GM18517 (cell line): ENCODE results near the gene SEMA6D.
"Not testable (repeated sequence)": the region's sequence is repeated elsewhere in the genome, so short reads cannot be mapped to it uniquely, and the experiment has no call there.

Source experiments
- ATAC-seq: cut with Tn5 transposase; IDR thresholded peaks from one replicate; pipeline ENCODE4 v1.9.1; 2021; ENCODE audit warnings: mild to moderate bottlenecking, moderate library complexity; ENCODE audit not compliant: unreplicated experiment

SEMA6D gene

DNA sequence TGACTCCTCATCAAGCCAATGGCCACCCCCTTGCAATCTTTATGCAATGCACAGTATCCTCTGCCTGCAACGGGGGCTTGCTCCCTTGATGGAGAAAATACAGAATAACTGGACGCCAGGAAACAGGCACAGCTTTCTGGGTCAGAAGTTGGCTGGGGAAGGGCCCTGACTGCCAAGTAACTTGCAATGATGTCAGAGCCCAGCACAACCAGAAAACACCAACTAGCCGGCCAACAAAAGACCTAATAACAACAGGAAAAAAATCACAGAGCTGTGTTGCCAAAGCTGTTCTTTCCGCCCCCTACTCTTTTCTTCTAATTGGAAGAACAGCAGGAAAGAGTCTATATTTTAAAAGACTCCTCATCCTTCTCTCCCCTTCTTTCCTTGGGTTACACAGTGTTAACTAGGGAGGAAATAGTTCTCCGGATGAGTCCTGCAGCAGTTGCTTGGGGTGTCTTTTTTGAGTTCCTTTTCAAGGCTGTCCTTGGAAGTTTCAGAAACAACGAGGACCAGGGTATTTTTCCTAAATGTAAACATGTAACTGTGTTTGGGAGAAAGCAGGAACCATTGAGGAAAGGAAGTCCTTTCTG lies 1.4 kb upstream of the SEMA6D start:
- no peak for ATAC-seq

DNA sequence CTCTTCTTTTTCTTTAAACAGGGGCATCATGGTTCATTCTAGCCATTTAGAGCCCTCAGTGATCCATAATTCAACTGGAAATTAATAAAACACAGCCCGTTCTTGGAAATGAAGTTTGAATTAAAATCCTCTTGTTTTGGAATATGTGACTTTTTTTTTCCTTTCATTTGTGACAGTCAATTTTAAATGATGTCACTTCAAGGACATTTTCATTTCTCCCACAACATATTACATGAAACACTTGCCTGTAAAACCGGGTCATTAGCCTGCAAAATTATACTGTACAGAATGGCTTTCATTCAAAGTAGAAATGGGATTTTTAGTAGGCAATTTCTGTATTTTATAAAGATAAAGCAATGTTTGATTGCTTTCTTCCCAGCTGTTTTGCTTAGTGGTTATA lies 789 bp upstream of the SEMA6D start:
- ATAC-seq = no peak

DNA sequence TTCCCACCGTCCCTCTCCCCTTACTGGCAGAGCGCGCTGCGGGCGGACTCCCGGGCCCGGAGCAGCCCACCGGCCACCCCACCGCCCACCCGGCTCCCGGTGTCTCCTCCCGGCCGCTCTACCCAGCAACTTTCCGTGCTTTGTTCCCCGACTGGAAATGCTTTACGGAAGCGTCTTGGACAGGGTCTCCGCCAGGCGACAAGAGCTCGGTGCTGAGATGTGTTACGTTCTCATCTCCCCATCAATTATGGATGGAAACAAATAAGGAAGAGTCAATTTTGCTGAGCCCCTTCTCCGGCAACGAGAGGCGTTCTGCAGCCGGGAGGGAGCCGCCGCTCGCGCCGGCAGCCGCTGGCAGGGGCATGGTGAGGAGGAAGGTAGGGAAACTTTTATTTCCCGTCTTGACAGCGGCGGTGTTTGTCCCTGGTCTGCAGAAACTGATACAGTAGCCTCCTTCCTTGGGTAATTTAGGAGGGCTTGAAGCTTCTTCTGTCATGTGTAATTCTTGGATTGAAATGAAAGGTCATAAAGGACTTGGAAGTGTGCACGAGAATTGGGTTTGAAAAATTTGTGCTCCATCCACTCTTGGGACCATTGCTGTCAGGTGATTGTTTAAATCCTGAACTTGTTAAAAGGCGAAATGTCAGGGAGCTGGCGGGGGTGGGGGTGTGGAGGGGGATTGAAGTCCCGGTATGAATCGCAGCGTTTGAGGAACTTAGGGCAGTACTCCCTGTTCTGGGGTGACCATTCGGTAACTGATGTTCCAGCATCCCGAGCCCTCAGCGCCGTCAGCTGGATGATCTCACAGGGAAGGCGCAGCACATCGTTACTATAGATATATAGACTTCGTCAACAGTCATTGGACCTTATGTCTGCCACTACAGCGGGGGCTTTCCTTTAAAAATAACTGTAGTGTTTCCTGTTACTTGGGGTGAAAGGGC lies 1.5 kb downstream of the SEMA6D start:
- ATAC-seq = no peak

DNA sequence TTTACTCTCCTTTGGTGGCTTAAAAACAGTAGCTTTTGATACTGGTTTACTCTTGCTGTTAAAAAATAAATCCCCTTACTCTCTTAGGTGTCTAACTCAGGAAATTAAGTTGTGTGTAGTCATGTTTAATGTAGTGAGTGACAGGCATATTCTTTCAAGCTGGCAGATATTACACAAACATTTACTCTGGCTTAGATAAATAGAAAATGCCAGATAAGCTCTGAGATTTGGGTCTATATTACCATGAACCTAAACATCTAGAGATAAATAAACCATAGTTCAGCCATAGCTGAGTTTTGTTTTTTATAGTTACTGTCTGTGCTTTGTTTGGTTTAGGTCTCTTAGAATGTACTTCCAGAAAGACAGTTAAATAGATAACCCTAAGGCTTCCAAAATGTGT lies 2.4 kb downstream of the SEMA6D start:
- ATAC-seq = no peak

DNA sequence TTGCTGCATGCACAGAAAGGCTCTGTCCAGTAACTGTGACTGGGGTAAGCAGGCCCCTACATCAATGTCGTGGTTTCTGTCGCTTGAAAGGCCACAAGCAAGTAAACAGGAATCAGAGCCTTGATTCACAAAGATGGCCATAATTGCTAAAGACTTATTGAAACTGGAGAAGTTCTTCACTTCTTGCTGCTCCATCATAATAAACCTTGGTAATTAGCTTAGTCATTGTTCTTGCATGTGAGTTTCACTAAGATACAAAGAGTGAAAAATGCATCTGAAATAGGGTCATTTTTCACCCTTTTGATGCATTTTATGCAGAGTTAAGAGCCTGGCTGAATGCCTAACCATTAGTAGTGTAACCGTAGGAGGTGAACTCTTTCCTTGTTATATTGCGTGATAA lies 3.2 kb downstream of the SEMA6D start:
- ATAC-seq = no peak

DNA sequence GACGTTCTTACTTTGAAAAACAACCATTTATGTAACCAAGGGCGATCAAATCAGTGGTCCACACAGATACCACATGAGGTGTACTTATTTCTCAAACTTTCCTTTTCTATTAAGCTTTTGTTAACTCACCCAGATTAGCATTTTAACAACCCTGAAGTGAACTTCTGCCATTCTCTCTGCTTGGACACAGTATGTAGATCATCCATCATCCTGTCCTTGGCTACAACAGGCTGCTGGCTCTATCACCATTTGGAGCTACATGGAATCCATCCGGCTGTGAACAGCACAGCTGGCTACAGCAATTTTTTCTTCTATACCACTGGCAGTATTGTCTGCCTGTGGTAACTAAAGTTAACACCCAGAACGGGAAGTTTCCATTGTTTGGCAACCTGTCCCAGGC lies 4.4 kb downstream of the SEMA6D start:
- ATAC-seq = no peak

DNA sequence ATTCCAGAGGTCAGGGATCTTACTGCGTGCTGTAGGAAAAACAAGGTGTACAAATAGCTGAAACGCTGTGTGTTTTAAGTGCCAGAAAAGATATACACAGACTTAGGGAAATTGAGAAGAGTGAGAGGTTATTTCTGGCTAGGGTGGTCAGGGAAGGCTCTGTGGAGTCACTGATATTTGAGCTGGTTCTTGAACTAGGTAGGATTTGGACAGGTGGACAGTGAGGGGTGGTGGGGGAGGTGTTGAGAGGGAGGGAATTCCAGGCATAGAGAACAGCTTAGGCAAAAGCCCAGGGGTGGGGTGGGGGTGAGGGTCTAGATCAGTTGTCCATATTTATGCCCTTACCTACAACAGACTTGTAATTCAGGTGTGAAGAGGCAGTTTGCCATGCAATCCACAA lies 7.0 kb downstream of the SEMA6D start:
- ATAC-seq = no peak

DNA sequence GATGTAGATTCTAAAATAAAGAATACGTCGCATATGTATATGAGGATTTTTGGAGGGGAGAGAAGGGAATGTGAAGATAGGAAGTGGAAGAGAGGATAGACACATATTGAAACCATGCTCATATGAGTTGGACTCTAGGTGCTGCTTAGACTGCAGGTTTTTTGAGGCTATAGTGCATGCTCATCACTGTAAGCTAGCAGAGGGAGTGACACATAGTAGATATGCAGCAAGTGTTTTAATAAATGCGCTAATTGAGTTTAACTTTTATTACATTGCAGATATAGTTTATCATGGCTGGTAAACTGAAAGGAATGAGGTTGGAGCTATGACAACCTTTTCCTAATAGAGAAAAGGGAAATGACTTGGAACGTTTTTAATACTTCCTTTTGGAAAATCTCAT lies 7.7 kb downstream of the SEMA6D start:
- no peak for ATAC-seq

DNA sequence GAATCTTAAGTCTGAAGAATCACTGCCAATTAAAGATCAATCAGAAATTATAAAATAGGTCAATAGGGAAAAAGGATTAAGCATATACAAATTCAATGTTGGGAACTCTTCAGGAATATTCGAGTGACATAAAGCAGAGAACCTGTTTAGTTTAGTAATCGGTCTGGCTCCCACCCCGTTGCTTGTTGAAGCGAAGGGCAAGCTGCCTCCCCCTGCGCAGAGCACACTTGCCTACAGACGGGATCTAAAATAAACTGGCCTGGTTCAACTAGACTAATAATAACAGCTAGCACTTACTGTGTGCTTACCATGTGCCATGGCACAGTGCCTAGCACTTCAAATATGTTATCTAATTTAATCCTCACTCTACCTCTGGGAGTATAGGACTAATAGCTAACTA lies 8.6 kb downstream of the SEMA6D start:
- ATAC-seq = no peak

DNA sequence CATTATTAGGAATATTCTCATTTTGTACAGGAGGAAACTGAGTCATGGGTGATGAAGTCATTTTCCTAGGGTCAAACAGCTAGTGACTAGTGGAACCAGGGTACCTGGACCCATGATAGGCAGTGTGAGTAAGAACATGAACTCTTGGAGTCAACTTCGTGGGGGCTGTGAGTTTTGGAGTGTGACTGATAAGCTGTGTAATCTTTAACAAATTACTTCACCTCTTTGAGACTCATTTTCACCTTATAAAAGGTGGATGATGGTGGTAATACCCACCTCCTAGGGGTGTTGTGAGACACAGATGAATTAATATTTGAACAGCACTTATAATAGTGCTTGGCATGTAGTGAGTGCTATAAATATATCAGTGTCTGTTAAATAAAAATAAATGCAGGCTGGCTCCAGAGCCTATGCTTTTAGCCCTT lies 9.1 kb downstream of the SEMA6D start:
- no peak for ATAC-seq

DNA sequence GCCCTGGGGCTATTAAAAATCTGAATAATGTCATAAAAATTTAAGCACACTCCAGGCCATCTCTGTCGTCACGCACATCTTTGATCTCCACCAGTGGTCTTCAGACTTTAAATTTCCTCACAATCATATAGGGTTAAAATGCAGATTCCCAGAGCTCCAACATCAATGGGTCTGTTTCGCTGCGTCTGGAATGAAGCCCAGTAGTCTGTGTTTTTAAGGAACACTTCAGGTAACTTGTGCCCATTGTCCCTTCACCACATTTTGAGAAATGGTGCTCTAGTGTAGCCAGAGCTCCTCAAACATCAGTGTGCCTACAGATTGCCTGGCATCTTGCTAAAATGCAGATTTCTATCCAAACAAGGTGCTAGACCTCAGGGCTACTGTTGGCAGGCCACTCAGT lies 9.8 kb downstream of the SEMA6D start:
- ATAC-seq = no peak

DNA sequence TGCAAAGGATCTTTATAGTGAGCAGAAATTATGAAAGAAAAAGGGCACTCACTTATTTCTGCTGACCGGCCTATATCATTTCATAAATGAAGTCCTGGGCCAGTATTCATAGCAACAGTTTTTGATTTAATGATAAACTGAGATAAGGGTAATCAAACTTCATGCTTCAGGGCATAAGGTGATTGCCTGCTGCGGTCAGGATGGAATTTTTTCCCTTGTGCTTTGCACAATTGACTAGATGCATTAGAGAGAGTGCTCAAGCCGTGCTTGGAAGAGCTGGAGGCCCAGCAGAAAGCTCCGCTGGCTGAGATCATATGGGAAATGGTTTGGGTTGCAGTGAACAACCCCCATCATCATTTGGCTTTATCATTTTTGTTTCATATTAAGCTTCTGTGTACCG lies 10.4 kb downstream of the SEMA6D start:
- ATAC-seq = no peak

DNA sequence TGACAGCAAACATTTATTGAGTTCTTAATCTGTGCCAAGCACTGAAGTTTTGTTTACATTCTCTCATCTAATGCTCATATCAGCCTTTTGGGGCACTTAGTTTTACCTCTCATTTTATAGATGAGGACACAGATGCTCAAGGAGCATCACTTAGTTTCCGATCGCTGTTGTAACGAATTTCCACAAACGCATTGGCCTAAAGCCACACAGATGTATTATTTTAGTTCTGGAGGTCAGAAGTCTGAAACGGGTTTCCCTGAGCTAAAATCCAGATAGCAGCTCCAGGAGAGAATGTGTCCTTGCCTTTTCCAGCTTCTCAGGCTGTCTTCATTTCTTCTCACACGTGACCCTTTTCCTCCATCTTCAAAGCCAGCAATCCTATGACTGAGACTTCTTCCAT lies 11.1 kb downstream of the SEMA6D start:
- ATAC-seq = no peak

DNA sequence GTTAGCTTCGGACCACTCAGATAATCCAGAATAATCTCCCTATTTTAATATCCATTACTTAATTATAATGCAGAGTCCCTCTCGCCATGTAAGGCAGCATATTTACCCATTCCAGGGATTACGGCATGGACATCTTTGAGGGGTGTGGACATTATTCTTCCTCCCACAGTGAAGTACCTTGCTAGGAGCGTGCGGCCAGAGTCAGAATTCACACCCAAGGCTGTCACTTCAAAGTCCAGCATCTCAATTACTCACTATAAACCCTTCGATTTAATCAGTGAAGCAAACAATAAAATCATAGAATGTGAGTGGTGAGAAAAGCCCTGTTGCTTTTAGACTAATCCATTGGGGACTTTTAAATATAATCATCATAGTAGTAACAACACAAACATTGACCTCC lies 11.6 kb downstream of the SEMA6D start:
- ATAC-seq = no peak

DNA sequence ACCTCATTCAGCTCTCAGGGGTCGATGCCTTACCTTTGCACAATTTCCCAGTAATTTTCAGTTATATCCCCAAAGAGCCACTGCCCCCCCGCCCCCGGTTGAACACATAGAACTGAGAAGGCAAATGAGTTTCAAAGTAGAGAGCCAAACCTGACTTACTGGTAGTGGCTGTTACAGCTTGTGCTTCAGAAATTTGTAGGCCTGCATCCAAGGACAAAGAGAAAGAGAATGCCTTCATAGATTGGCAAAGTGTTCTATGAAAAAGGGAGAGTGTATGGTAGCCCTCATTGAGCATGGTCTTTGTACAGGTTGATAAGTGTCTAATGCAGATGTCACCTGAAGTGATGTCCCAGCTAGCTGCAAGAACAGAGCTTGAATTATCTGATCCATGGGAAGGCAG lies 13.9 kb downstream of the SEMA6D start:
- ATAC-seq = no peak

DNA sequence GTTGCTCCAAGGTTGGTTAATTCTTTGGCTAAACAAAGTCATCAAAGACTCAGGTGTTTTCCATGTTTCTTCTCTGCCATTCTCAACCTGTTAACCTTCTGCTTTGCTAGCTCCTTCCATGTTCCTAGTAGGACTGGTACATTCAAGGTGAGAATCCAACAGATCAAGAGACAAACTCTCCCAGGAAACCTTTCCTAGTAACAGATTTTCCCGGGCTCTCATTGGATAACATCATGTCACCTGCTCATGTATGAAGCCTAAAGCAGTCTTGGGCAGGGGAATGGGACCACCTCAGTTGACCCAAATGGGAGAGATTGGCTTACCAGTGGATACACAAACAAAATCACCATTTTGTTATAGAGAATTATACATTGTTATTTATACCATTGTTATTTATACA lies 14.9 kb downstream of the SEMA6D start:
- no peak for ATAC-seq

DNA sequence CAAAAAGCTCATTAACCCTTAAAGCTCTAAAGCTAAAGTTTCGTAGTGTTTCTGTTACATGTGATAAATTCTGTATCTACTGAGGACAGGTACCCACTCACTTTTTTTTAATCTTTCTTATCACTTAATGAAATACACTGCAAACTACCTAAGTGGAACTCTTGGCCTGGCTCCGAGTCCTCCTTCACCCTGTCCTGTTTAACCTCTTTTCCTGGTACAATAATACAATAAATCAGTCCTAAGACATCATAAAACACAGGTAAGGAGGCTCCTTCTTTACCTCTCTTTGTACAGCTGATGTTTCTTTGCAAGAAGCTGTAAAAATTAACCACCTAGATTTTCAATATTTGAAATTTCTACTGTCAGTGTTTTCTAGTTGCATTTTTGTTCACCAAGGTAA lies 15.8 kb downstream of the SEMA6D start:
- no peak for ATAC-seq

DNA sequence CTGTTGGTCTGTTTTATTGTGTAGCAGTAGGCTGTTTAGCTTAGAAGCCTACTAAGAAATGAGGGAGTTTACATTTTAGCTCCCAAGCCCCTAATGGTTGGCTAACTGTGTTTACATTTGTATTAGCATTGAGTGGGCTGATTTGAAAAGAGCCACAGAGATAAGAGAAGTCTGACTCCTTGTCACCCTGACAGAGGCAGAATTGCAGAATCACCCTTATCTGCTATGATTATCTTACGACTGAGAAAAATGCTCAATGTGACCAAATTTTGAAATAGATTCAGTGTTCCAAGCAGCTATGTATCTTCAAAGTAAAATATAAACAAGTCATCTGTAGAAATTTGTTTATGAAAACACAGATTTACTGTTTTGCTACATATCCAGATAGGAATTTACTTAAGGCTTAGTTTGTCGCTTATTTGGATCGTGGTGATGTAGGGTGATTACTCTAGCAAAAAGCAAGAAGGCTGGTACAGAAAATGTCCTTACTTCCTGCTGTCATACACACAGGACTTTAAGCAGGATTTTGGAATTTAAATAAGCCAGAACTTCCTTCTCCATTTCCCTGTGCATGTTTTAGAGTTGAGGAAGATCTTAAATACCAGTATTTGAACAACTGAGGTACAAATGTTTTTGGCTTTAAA lies 19.0 kb downstream of the SEMA6D start:
- ATAC-seq = no peak

DNA sequence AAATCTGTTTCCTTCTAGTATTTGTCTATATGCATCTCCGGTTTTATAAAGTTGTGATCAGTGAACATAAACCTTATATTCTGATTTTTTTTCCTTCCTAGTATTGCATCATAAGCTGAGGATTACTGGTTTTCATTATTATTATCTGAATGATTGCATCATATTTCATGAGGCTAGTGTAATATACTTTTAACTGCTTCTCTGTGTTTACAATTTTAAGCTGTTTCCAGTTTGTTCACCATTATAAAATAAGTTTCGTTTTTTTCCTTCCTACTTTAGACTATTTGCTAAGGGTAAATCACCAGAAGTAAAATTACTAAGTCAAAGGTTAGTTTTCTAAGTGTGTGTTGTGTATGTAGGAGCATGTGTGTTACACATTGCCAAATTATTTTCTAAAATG lies 20.2 kb downstream of the SEMA6D start:
- no peak for ATAC-seq

DNA sequence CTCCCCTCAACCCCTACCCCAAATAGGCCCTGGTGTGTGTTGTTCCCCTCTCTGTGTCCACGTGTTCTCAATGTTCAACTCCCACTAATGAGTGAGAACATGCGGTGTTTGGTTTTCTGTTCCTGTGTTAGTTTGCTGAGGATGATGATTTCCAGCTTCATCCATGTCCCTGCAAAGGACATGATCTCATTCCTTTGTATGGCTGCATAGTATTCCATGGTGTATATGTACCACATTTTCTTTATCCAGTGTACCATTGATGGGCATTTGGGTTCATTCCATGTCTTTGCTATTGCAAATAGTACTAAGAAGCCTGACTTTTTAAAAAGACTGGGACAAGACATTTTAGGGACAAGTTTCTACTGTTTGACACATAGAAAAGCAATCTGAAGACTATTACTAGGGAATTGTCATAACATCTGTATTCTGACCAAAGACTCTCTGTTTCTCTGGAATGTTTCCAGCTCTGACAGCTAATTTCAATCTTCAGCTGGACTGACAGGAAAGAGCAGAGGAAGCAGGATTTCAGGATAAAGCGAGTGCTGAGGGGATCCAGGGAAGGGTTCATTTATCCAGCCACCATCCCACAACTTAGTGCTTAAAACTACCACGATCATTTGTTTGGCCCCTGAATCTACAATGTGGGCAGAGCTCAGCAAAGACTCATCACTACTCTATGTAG lies 21.0 kb downstream of the SEMA6D start:
- ATAC-seq = not testable (repeated sequence)

DNA sequence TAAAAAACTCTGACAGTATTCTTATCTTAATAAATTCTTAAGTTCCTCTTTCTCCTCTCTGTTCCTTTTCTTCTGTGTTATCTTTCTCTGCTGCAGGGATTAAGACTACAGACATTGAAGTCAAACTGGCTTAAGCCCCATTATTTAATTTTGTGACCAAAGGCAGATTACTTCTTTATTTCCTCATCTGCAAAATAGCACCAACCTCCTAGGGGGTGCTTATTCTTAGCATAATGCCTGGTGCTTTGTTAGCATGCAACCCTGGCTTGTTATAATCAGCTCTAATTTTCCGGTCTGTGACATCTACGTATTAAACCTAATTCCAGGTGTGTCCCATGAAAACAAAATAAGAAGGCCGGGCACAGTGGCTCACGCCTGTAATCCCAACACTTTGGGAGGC lies 23.8 kb downstream of the SEMA6D start:
- no peak for ATAC-seq

DNA sequence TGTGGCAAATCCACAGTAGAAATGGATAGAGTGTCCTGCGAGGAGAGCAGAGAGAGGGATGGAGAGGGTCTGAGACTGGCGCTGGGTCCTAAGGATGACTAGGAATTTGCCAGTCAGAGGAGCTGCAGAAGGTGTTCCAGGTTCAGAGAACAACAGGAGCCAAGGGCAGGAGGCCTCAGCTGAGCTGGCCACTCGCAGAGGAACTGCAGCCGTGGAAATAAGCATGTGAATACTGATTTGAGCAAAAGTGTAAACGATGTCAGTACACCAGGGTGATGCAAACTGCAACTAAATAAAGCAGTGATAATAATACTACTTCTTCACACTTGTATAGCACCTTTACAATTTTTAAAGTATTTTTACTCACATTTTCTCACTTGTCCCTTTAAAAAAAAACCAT lies 24.6 kb downstream of the SEMA6D start:
- ATAC-seq = no peak
